A549 (cell line): ENCODE measurements around the gene SPAG4. TPM values are rescaled to one million over a fixed set of nuclear protein-coding genes. Genes with fewer than 3 reads are reported as not detected.

Experiments
- polyA plus RNA-seq, 4 experiments: library from polyadenylated mRNA; depleted of rRNA in 3 of 4; stranded (reverse); fragments of >200 nt; fragmentation: RNase III in 1 of 4; extraction: RNeasy Plus Mini Kit Qiagen cat#74134 plus additional on column Dnase treatment in 1 of 4; gene quantifications; 2 replicates in 3 of 4; 3 replicates in 1 of 4; pipeline ENCODE4 v1.2.3, GENCODE V29; 2011 to 2017
- small RNA-seq, 6 experiments: library from RNA; depleted of rRNA; stranded (forward); fragments of <200 nt; gene quantifications; one replicate each; pipeline ENCODE3, GENCODE V24; 2012

Gene SPAG4
- polyA plus RNA-seq, 2 of the 4 experiments (the other 2 are of a cell fraction), result 4.4 to 5.0 TPM

Small RNA genes lying within 50 kb of the gene (small RNA-seq; reads per million reads assigned to genes)
- gene RNU6-759P (0 to 0.43 (median 0.08) reads per million in 6 experiments), gene RPL37P1 (0 reads per million in 6 experiments)

Other genes starting within 250 kb of the SPAG4 start
- 38.6 and 43.8 TPM in 2 replicates for gene UQCC1, start 203.9 kb upstream of the SPAG4 start, polyA plus RNA-seq (2011; rRNA removed)
- gene UQCC1, start 203.9 kb upstream of the SPAG4 start, polyA plus RNA-seq (2017; fragmentation: RNase III; extraction: RNeasy Plus Mini Kit Qiagen cat#74134 plus additional on column Dnase treatment), result 41.4 to 47.5 TPM (median 43.5 TPM) in 3 replicates
- not detected in 2 replicates for gene GDF5, start 177.6 kb upstream of the SPAG4 start, polyA plus RNA-seq (2011; rRNA removed)
- gene GDF5, start 177.6 kb upstream of the SPAG4 start, polyA plus RNA-seq (2017; fragmentation: RNase III; extraction: RNeasy Plus Mini Kit Qiagen cat#74134 plus additional on column Dnase treatment), result not detected in 3 replicates
- 13.8 and 16.2 TPM in 2 replicates for gene CEP250, start 160.2 kb upstream of the SPAG4 start, polyA plus RNA-seq (2011; rRNA removed)
- 19.6 to 20.7 TPM (median 20.5 TPM) in 3 replicates for gene CEP250, start 160.2 kb upstream of the SPAG4 start, polyA plus RNA-seq (2017; fragmentation: RNase III; extraction: RNeasy Plus Mini Kit Qiagen cat#74134 plus additional on column Dnase treatment)
- not detected in 2 replicates for gene C20orf173, start 86.2 kb upstream of the SPAG4 start, polyA plus RNA-seq (2011; rRNA removed)
- not detected in 3 replicates for gene C20orf173, start 86.2 kb upstream of the SPAG4 start, polyA plus RNA-seq (2017; fragmentation: RNase III; extraction: RNeasy Plus Mini Kit Qiagen cat#74134 plus additional on column Dnase treatment)
- gene ERGIC3, start 73.8 kb upstream of the SPAG4 start, polyA plus RNA-seq (2011; rRNA removed), result 343 and 379 TPM in 2 replicates
- gene ERGIC3, start 73.8 kb upstream of the SPAG4 start, polyA plus RNA-seq (2017; fragmentation: RNase III; extraction: RNeasy Plus Mini Kit Qiagen cat#74134 plus additional on column Dnase treatment), result 228 to 252 TPM (median 239 TPM) in 3 replicates
- 180 and 199 TPM in 2 replicates for gene CPNE1, start 49.1 kb downstream of the SPAG4 start, polyA plus RNA-seq (2011; rRNA removed)
- 210 to 244 TPM (median 239 TPM) in 3 replicates for gene CPNE1, start 49.1 kb downstream of the SPAG4 start, polyA plus RNA-seq (2017; fragmentation: RNase III; extraction: RNeasy Plus Mini Kit Qiagen cat#74134 plus additional on column Dnase treatment)
- gene RBM12, start 49.1 kb downstream of the SPAG4 start, polyA plus RNA-seq (2011; rRNA removed), result 92.9 and 119 TPM in 2 replicates
- 49.0 to 50.9 TPM (median 49.9 TPM) in 3 replicates for gene RBM12, start 49.1 kb downstream of the SPAG4 start, polyA plus RNA-seq (2017; fragmentation: RNase III; extraction: RNeasy Plus Mini Kit Qiagen cat#74134 plus additional on column Dnase treatment)
- 50.5 and 72.0 TPM in 2 replicates for gene NFS1, start 83.5 kb downstream of the SPAG4 start, polyA plus RNA-seq (2011; rRNA removed)
- gene NFS1, start 83.5 kb downstream of the SPAG4 start, polyA plus RNA-seq (2017; fragmentation: RNase III; extraction: RNeasy Plus Mini Kit Qiagen cat#74134 plus additional on column Dnase treatment), result 39.2 to 44.0 TPM (median 39.5 TPM) in 3 replicates
- gene ROMO1, start 83.6 kb downstream of the SPAG4 start, polyA plus RNA-seq (2011; rRNA removed), result 201 and 204 TPM in 2 replicates
- gene ROMO1, start 83.6 kb downstream of the SPAG4 start, polyA plus RNA-seq (2017; fragmentation: RNase III; extraction: RNeasy Plus Mini Kit Qiagen cat#74134 plus additional on column Dnase treatment), result 365 to 430 TPM (median 425 TPM) in 3 replicates
- 127 and 264 TPM in 2 replicates for gene RBM39, start 126.4 kb downstream of the SPAG4 start, polyA plus RNA-seq (2011; rRNA removed)
- 199 to 212 TPM (median 201 TPM) in 3 replicates for gene RBM39, start 126.4 kb downstream of the SPAG4 start, polyA plus RNA-seq (2017; fragmentation: RNase III; extraction: RNeasy Plus Mini Kit Qiagen cat#74134 plus additional on column Dnase treatment)
- gene PHF20, start 156.2 kb downstream of the SPAG4 start, polyA plus RNA-seq (2011; rRNA removed), result 27.9 and 32.8 TPM in 2 replicates
- gene PHF20, start 156.2 kb downstream of the SPAG4 start, polyA plus RNA-seq (2017; fragmentation: RNase III; extraction: RNeasy Plus Mini Kit Qiagen cat#74134 plus additional on column Dnase treatment), result 23.8 to 24.9 TPM (median 24.0 TPM) in 3 replicates